IgD-negative memory B cell (primary cell): Measurements from ENCODE around the gene MYO3A. TPM values are rescaled to one million over a fixed set of nuclear protein-coding genes. Genes with fewer than 3 reads are reported as not detected.
"Not testable (repeated sequence)": the region's sequence is repeated elsewhere in the genome, so short reads cannot be mapped to it uniquely, and the experiment has no call there.

Experiments used
- H3K27ac Mint-ChIP-seq, 3 donors: one replicate each; pipeline ENCODE4 v1.8.0; 2020 to 2022; ENCODE audit warnings: mild to moderate bottlenecking in 3 of 3, mixed read lengths in 3 of 3, moderate library complexity in 1 of 3
- H3K27me3 Mint-ChIP-seq: one replicate; pipeline ENCODE4 v1.8.0; 2021; ENCODE audit warnings: mixed read lengths
- H3K36me3 Mint-ChIP-seq: one replicate; pipeline ENCODE4 v1.8.0; 2020; ENCODE audit warnings: mild to moderate bottlenecking, mixed read lengths
- H3K4me1 Mint-ChIP-seq, 3 donors: one replicate each; pipeline ENCODE4 v1.8.0; 2020 to 2022; ENCODE audit warnings: mixed read lengths in 3 of 3, mild to moderate bottlenecking in 1 of 3
- H3K4me3 Mint-ChIP-seq, 4 donors: one replicate each; pipeline ENCODE4 v1.8.0; 2020 to 2022; ENCODE audit warnings: mild to moderate bottlenecking in 4 of 4, mixed read lengths in 4 of 4, moderate library complexity in 3 of 4
- H3K9me3 Mint-ChIP-seq, 3 donors: one replicate each; pipeline ENCODE4 v1.8.0; 2020 to 2021; ENCODE audit warnings: mixed read lengths in 3 of 3, mild to moderate bottlenecking in 1 of 3
- polyA plus RNA-seq: library from polyadenylated mRNA; unstranded; fragments of 300-500 nt; fragmentation: Illumina TruSeq; gene quantifications from one replicate; pipeline ENCODE4 v1.2.3, GENCODE V29; 2021

Gene MYO3A
- polyA plus RNA-seq, 1 donor from 2014 or later = 0.15 TPM

GRCh38 chr10:25944771-25945170, 10.7 kb downstream of the MYO3A start:
- H3K9me3 Mint-ChIP-seq = peaks cover 5 to 8% (median 5%) of the 10 kb centered on the region in 3 donors
- H3K27me3 Mint-ChIP-seq = peaks cover 2% of the 10 kb centered on the region
- no peaks in the 10 kb centered on the region for H3K36me3 Mint-ChIP-seq
- H3K4me3 Mint-ChIP-seq = no peak overlapping the region
- no peak overlapping the region for H3K27ac Mint-ChIP-seq
- H3K4me1 Mint-ChIP-seq = no peaks in the 10 kb centered on the region

- Mint-ChIP-seq H3K4me3 (no peak overlapping the region), H3K27ac (no peak overlapping the region), H3K27me3 (no peaks in the 10 kb centered on the region), H3K4me1 (no peaks in the 10 kb centered on the region), H3K36me3 (no peaks in the 10 kb centered on the region), H3K9me3 (peaks cover 1 to 12% (median 5%) of the 10 kb centered on the region in 3 donors)
Observed at GRCh38 chr10:25952857-25953256, 18.8 kb downstream of the MYO3A start.

- Mint-ChIP-seq H3K36me3 (no peaks in the 10 kb centered on the region), H3K27me3 (no peaks in the 10 kb centered on the region), H3K9me3 (peaks cover 3 to 22% (median 7%) of the 10 kb centered on the region in 3 donors), H3K4me1 (no peaks in the 10 kb centered on the region), H3K4me3 (no peak overlapping the region), H3K27ac (no peak overlapping the region)
Observed at GRCh38 chr10:25954851-25955250, 20.8 kb downstream of the MYO3A start.

GRCh38 chr10:25959540-25960232, 25.7 kb downstream of the MYO3A start:
- Mint-ChIP-seq H3K36me3 (no peaks in the 10 kb centered on the region), H3K27me3 (no peaks in the 10 kb centered on the region), H3K4me3 (no peak overlapping the region), H3K9me3 (peaks cover 3 to 22% (median 7%) of the 10 kb centered on the region in 3 donors), H3K27ac (no peak overlapping the region), H3K4me1 (no peaks in the 10 kb centered on the region)

GRCh38 chr10:25965584-25965983, 31.6 kb downstream of the MYO3A start:
- peaks cover 0 to 1% (median 0%) of the 10 kb centered on the region in 3 donors for H3K9me3 Mint-ChIP-seq
- H3K4me1 Mint-ChIP-seq = no peaks in the 10 kb centered on the region
- H3K4me3 Mint-ChIP-seq = no peak overlapping the region
- no peak overlapping the region for H3K27ac Mint-ChIP-seq
- H3K36me3 Mint-ChIP-seq = no peaks in the 10 kb centered on the region
- peaks cover 2% of the 10 kb centered on the region for H3K27me3 Mint-ChIP-seq

- no peaks in the 10 kb centered on the region for H3K36me3 Mint-ChIP-seq
- H3K9me3 Mint-ChIP-seq = peaks cover 0 to 1% (median 0%) of the 10 kb centered on the region in 3 donors
- no peak overlapping the region for H3K27ac Mint-ChIP-seq
- no peak overlapping the region for H3K4me3 Mint-ChIP-seq
- H3K4me1 Mint-ChIP-seq = no peaks in the 10 kb centered on the region
- H3K27me3 Mint-ChIP-seq = peaks cover 2% of the 10 kb centered on the region
Observed at GRCh38 chr10:25966844-25967243, 32.8 kb downstream of the MYO3A start.

GRCh38 chr10:25972631-25973030, 38.6 kb downstream of the MYO3A start:
- Mint-ChIP-seq H3K9me3 (no peaks in the 10 kb centered on the region), H3K4me3 (no peak overlapping the region), H3K4me1 (no peaks in the 10 kb centered on the region), H3K36me3 (no peaks in the 10 kb centered on the region), H3K27ac (no peak overlapping the region), H3K27me3 (peaks cover 2% of the 10 kb centered on the region)

GRCh38 chr10:25974897-25975459, 40.9 kb downstream of the MYO3A start:
- Mint-ChIP-seq H3K27me3 (peaks cover 3% of the 10 kb centered on the region), H3K4me3 (no peak overlapping the region), H3K27ac (no peak overlapping the region), H3K9me3 (peaks cover 0 to 2% (median 0%) of the 10 kb centered on the region in 3 donors), H3K36me3 (no peaks in the 10 kb centered on the region), H3K4me1 (no peaks in the 10 kb centered on the region)

GRCh38 chr10:25978771-25979170, 44.7 kb downstream of the MYO3A start:
- H3K27ac Mint-ChIP-seq = no peak overlapping the region
- no peaks in the 10 kb centered on the region for H3K4me1 Mint-ChIP-seq
- peaks cover 6% of the 10 kb centered on the region for H3K27me3 Mint-ChIP-seq
- no peak overlapping the region for H3K4me3 Mint-ChIP-seq
- peaks cover 0 to 5% (median 4%) of the 10 kb centered on the region in 3 donors for H3K9me3 Mint-ChIP-seq
- H3K36me3 Mint-ChIP-seq = no peaks in the 10 kb centered on the region

- Mint-ChIP-seq H3K36me3 (no peaks in the 10 kb centered on the region), H3K4me3 (no peak overlapping the region), H3K27me3 (peaks cover 6% of the 10 kb centered on the region), H3K4me1 (peaks cover 0 to 1% (median 0%) of the 10 kb centered on the region in 3 donors), H3K9me3 (peaks cover 0 to 5% (median 4%) of the 10 kb centered on the region in 3 donors), H3K27ac (no peak overlapping the region)
Observed at GRCh38 chr10:25982107-25982506, 48.1 kb downstream of the MYO3A start.

- H3K4me3 Mint-ChIP-seq = no peak overlapping the region
- no peak overlapping the region for H3K27ac Mint-ChIP-seq
- H3K27me3 Mint-ChIP-seq = no peaks in the 10 kb centered on the region
- H3K36me3 Mint-ChIP-seq = no peaks in the 10 kb centered on the region
- peaks cover 0 to 1% (median 0%) of the 10 kb centered on the region in 3 donors for H3K4me1 Mint-ChIP-seq
- no peaks in the 10 kb centered on the region for H3K9me3 Mint-ChIP-seq
Observed at GRCh38 chr10:25988583-25988982, 54.6 kb downstream of the MYO3A start.

- Mint-ChIP-seq H3K36me3 (no peaks in the 10 kb centered on the region), H3K4me1 (no peaks in the 10 kb centered on the region), H3K4me3 (no peak overlapping the region), H3K9me3 (no peaks in the 10 kb centered on the region), H3K27me3 (no peaks in the 10 kb centered on the region), H3K27ac (no peak overlapping the region)
Observed at GRCh38 chr10:25989951-25990350, 55.9 kb downstream of the MYO3A start.

GRCh38 chr10:25999295-25999981, 65.4 kb downstream of the MYO3A start:
- Mint-ChIP-seq H3K27me3 (peaks cover 7% of the 10 kb centered on the region), H3K4me3 (no peak overlapping the region), H3K4me1 (no peaks in the 10 kb centered on the region), H3K27ac (no peak overlapping the region), H3K36me3 (peaks cover 5% of the 10 kb centered on the region), H3K9me3 (peaks cover 0 to 2% (median 0%) of the 10 kb centered on the region in 3 donors)

GRCh38 chr10:26000971-26001370, 66.9 kb downstream of the MYO3A start:
- H3K4me3 Mint-ChIP-seq = no peak overlapping the region
- H3K4me1 Mint-ChIP-seq = no peaks in the 10 kb centered on the region
- H3K27ac Mint-ChIP-seq = no peak overlapping the region
- peaks cover 7% of the 10 kb centered on the region for H3K27me3 Mint-ChIP-seq
- H3K9me3 Mint-ChIP-seq = peaks cover 0 to 2% (median 0%) of the 10 kb centered on the region in 3 donors
- peaks cover 5% of the 10 kb centered on the region for H3K36me3 Mint-ChIP-seq

- H3K4me3 Mint-ChIP-seq, H3K4me1 Mint-ChIP-seq, H3K27ac Mint-ChIP-seq, H3K9me3 Mint-ChIP-seq, H3K36me3 Mint-ChIP-seq, H3K27me3 Mint-ChIP-seq: not testable (repeated sequence)
Observed at GRCh38 chr10:26002466-26002865, 68.4 kb downstream of the MYO3A start.
